Measurements from ENCODE around the gene CSAD. TPM values are rescaled to one million over a fixed set of nuclear protein-coding genes. Genes with fewer than 3 reads are reported as not detected.

Gene CSAD
- total and polyA plus RNA-seq, 2 of the 13 experiments (the other 11 are each of a cell fraction or from before 2014, with no cell fraction given) = 7.2 to 23.5 TPM

DNA sequence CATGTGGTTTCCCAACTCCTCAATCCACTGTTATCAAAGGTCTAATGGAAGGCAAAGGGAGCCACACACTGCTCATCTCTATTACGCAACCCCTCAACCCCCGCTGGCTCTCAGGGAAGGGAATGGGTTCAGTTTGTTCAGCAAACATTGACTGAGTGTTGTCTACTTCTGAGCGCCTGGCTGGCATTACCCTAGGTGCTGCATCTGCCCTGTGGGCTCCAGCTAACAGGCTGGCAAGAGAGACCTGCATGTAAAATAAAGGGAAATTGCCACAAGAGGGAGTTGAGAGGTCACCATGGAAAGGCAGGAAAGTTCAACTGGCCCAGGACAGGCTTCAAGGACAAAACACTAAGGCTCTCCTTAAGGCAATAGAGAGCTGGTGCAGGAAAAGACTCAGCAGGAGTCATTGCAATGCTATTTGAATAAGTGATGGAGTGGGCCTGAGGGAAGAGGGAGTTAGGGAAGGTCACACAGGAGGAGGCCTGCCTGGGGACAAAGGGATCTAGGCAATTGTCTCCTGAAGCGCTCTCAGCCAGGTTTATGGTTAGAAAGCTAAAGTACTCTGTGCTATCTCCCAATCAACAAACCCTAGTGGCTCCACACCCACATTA, 5.7 kb downstream of the CSAD start (continued):
- TF ChIP-seq, protein P1, sequence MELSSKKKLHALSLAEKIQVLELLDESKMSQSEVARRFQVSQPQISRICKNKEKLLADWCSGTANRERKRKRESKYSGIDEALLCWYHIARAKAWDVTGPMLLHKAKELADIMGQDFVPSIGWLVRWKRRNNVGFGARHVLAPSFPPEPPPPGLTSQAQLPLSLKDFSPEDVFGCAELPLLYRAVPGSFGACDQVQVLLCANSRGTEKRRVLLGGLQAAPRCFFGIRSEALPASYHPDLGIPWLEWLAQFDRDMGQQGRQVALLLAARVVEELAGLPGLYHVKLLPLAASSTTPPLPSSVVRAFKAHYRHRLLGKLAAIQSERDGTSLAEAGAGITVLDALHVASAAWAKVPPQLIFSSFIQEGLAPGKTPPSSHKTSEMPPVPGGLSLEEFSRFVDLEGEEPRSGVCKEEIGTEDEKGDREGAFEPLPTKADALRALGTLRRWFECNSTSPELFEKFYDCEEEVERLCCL (CRISPR knock-in tag; IDR thresholded peaks at IDR 0.05; ENCODE audit: borderline replicate concordance) = no peak
- TF ChIP-seq, protein P2, sequence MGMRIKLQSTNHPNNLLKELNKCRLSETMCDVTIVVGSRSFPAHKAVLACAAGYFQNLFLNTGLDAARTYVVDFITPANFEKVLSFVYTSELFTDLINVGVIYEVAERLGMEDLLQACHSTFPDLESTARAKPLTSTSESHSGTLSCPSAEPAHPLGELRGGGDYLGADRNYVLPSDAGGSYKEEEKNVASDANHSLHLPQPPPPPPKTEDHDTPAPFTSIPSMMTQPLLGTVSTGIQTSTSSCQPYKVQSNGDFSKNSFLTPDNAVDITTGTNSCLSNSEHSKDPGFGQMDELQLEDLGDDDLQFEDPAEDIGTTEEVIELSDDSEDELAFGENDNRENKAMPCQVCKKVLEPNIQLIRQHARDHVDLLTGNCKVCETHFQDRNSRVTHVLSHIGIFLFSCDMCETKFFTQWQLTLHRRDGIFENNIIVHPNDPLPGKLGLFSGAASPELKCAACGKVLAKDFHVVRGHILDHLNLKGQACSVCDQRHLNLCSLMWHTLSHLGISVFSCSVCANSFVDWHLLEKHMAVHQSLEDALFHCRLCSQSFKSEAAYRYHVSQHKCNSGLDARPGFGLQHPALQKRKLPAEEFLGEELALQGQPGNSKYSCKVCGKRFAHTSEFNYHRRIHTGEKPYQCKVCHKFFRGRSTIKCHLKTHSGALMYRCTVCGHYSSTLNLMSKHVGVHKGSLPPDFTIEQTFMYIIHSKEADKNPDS (CRISPR knock-in tag; IDR thresholded peaks at IDR 0.05) = no peak
- peak; percentile 24 for TF ChIP-seq YY1 (IDR thresholded peaks at IDR 0.05; ENCODE audit: insufficient read depth, insufficient replicate concordance, low read depth, low read length)
- no peak for TF ChIP-seq PHF5A (CRISPR knock-in tag; IDR thresholded peaks at IDR 0.05; ENCODE audit: low read depth, unreplicated experiment)
- no peak for TF ChIP-seq HOXD1 (CRISPR knock-in tag; IDR thresholded peaks at IDR 0.05)
- TF ChIP-seq RFXANK (CRISPR knock-in tag; IDR thresholded peaks at IDR 0.05) = no peak
- TF ChIP-seq, protein P3, sequence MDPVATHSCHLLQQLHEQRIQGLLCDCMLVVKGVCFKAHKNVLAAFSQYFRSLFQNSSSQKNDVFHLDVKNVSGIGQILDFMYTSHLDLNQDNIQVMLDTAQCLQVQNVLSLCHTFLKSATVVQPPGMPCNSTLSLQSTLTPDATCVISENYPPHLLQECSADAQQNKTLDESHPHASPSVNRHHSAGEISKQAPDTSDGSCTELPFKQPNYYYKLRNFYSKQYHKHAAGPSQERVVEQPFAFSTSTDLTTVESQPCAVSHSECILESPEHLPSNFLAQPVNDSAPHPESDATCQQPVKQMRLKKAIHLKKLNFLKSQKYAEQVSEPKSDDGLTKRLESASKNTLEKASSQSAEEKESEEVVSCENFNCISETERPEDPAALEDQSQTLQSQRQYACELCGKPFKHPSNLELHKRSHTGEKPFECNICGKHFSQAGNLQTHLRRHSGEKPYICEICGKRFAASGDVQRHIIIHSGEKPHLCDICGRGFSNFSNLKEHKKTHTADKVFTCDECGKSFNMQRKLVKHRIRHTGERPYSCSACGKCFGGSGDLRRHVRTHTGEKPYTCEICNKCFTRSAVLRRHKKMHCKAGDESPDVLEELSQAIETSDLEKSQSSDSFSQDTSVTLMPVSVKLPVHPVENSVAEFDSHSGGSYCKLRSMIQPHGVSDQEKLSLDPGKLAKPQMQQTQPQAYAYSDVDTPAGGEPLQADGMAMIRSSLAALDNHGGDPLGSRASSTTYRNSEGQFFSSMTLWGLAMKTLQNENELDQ (CRISPR knock-in tag; IDR thresholded peaks at IDR 0.05; ENCODE audit: borderline replicate concordance) = no peak
- TF ChIP-seq, protein P4, sequence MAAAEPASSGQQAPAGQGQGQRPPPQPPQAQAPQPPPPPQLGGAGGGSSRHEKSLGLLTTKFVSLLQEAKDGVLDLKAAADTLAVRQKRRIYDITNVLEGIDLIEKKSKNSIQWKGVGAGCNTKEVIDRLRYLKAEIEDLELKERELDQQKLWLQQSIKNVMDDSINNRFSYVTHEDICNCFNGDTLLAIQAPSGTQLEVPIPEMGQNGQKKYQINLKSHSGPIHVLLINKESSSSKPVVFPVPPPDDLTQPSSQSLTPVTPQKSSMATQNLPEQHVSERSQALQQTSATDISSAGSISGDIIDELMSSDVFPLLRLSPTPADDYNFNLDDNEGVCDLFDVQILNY (CRISPR knock-in tag; conservative IDR thresholded peaks at IDR 0.05) = no peak
- TF ChIP-seq ZNF343 (CRISPR knock-in tag; IDR thresholded peaks at IDR 0.05) = no peak
- TF ChIP-seq ZNF660 (CRISPR knock-in tag; IDR thresholded peaks at IDR 0.05; ENCODE audit: borderline replicate concordance, low read depth) = no peak
- TF ChIP-seq ZNF768 (CRISPR knock-in tag; IDR thresholded peaks at IDR 0.05) = no peak
- TF ChIP-seq, protein P5, sequence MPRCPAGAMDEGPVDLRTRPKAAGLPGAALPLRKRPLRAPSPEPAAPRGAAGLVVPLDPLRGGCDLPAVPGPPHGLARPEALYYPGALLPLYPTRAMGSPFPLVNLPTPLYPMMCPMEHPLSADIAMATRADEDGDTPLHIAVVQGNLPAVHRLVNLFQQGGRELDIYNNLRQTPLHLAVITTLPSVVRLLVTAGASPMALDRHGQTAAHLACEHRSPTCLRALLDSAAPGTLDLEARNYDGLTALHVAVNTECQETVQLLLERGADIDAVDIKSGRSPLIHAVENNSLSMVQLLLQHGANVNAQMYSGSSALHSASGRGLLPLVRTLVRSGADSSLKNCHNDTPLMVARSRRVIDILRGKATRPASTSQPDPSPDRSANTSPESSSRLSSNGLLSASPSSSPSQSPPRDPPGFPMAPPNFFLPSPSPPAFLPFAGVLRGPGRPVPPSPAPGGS (CRISPR knock-in tag; IDR thresholded peaks at IDR 0.05) = no peak
- no peak for TF ChIP-seq TBX3 (IDR thresholded peaks at IDR 0.05; ENCODE audit: borderline replicate concordance)
- TF ChIP-seq BRCA1 (CRISPR knock-in tag; IDR thresholded peaks at IDR 0.05) = 0 out of 2 replicates have a peak, but pooled peaks have one; percentile 32
- no peak for TF ChIP-seq ZSCAN9 (CRISPR knock-in tag; IDR thresholded peaks at IDR 0.05; ENCODE audit: borderline replicate concordance)
- peak; percentile 86 for TF ChIP-seq ZKSCAN8 (CRISPR knock-in tag; IDR thresholded peaks at IDR 0.05; ENCODE audit: borderline replicate concordance)
- peak in 1 of 2 experiments; percentile 75; a peak in 1 of 4 replicates for TF ChIP-seq EP300 (IDR thresholded peaks at IDR 0.05; ENCODE audit: low read depth in 2 of 2, low read length in 2 of 2)
- TF ChIP-seq EP300 (CRISPR knock-in tag; IDR thresholded peaks at IDR 0.05; ENCODE audit: borderline replicate concordance) = no peak; the same call in 1 of the 2 replicates
- TF ChIP-seq, protein P6, sequence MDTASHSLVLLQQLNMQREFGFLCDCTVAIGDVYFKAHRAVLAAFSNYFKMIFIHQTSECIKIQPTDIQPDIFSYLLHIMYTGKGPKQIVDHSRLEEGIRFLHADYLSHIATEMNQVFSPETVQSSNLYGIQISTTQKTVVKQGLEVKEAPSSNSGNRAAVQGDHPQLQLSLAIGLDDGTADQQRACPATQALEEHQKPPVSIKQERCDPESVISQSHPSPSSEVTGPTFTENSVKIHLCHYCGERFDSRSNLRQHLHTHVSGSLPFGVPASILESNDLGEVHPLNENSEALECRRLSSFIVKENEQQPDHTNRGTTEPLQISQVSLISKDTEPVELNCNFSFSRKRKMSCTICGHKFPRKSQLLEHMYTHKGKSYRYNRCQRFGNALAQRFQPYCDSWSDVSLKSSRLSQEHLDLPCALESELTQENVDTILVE (CRISPR knock-in tag; IDR thresholded peaks at IDR 0.05) = peak; percentile 36; the same call in 1 of the 2 replicates
- peak; percentile 56; the same call in 1 of the 2 replicates for TF ChIP-seq RFXAP (CRISPR knock-in tag; IDR thresholded peaks at IDR 0.05; ENCODE audit: borderline replicate concordance)
- TF ChIP-seq CENPT (CRISPR knock-in tag; IDR thresholded peaks at IDR 0.05; ENCODE audit: low read depth) = no peak

Measured in HepG2 (cell line).